ENCODE measurements around the gene PARD3.

PARD3 gene

DNA sequence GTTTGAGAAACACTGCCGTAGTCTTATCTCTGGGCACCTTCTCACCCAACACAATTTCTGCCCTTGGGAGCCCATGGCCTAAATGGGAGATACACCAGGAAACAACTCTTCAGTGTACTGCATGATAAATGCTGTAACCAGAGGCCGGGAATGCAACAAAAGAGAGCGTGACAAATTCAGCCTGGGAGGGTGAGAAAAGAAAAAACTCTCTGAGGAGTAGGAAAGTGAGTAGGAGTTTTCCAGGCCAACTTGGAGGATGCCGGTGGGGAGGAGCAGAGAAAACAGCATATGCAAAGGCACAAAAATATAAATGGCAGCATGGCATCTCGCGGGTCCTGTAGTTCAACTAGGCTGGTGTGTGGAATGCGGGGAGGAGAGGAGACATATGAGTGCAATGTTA, 624.5 kb downstream of the PARD3 start:
- Histone ChIP-seq H2AFZ (ENCODE audit: low read depth) (no peak overlapping the region), H3K4me3 (IDR thresholded peaks at IDR 0.05; ENCODE audit: insufficient read depth, low read depth, low read length) (no peak overlapping the region), H3K27me3 (ENCODE audit: insufficient read depth, low read depth) (no peaks in the 10 kb centered on the region), H3K79me2 (ENCODE audit: insufficient read depth, low read depth) (no peaks in the 10 kb centered on the region), H3K9ac (no peak overlapping the region), H3K36me3 (ENCODE audit: insufficient read depth) (no peaks in the 10 kb centered on the region), H3K4me1 (ENCODE audit: low read depth, poor library complexity, severe bottlenecking) (no peaks in the 10 kb centered on the region), H3K27ac (no peak overlapping the region), H3K4me2 (no peak overlapping the region), H4K20me1 (ENCODE audit: insufficient read depth) (no peaks in the 10 kb centered on the region)
- TF ChIP-seq, protein P1, sequence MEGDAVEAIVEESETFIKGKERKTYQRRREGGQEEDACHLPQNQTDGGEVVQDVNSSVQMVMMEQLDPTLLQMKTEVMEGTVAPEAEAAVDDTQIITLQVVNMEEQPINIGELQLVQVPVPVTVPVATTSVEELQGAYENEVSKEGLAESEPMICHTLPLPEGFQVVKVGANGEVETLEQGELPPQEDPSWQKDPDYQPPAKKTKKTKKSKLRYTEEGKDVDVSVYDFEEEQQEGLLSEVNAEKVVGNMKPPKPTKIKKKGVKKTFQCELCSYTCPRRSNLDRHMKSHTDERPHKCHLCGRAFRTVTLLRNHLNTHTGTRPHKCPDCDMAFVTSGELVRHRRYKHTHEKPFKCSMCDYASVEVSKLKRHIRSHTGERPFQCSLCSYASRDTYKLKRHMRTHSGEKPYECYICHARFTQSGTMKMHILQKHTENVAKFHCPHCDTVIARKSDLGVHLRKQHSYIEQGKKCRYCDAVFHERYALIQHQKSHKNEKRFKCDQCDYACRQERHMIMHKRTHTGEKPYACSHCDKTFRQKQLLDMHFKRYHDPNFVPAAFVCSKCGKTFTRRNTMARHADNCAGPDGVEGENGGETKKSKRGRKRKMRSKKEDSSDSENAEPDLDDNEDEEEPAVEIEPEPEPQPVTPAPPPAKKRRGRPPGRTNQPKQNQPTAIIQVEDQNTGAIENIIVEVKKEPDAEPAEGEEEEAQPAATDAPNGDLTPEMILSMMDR (conservative IDR thresholded peaks at IDR 0.05; ENCODE audit: low read depth, low read length): no peak

DNA sequence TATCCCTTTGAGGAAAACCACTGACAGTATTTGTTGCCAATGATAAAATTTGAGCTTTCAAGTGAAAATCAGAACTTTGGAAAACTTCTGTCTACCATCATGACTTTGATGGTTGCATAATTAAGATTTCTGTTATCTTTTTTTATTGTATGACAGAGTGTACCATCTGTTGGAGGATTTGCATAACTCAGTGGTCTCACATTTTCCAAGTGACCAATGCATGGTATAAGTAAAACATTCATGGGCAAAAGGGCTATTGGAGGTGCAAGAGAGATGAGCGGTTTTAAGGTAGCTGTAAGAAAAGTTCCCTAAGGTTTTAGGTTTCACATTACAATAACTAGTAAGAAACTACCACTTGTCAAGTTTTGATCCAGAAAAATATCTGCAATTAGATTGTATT, 625.3 kb downstream of the PARD3 start:
- TF ChIP-seq, protein P1 (conservative IDR thresholded peaks at IDR 0.05; ENCODE audit: low read depth, low read length): no peak
- H3K4me1 ChIP-seq (ENCODE audit: low read depth, poor library complexity, severe bottlenecking): no peaks in the 10 kb centered on the region
- H3K36me3 ChIP-seq (ENCODE audit: insufficient read depth): no peaks in the 10 kb centered on the region
- no peak overlapping the region for H3K27ac ChIP-seq
- no peak overlapping the region for H2AFZ ChIP-seq (ENCODE audit: low read depth)
- H3K27me3 ChIP-seq (ENCODE audit: insufficient read depth, low read depth): no peaks in the 10 kb centered on the region
- no peaks in the 10 kb centered on the region for H4K20me1 ChIP-seq (ENCODE audit: insufficient read depth)
- no peaks in the 10 kb centered on the region for H3K79me2 ChIP-seq (ENCODE audit: insufficient read depth, low read depth)
- no peak overlapping the region for H3K4me3 ChIP-seq (IDR thresholded peaks at IDR 0.05; ENCODE audit: insufficient read depth, low read depth, low read length)
- H3K4me2 ChIP-seq: no peak overlapping the region
- no peak overlapping the region for H3K9ac ChIP-seq

DNA sequence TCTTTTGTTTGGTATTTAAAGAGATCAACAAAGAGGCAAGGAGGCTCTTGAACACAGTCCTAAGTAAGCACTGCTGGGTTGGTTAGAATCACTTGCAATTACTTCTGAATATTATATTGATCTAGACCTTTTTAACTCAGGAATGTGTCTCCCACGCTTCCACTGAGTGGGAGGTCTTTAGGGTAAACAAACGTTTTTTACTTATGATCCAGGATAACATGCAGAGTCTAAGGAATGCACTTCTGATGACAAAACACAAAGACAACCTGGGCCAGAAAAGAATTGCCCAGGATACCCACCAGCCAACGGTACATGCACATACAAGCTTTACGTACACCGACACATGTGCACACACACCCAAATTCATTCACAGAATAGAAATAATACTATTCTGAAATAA, 626.9 kb downstream of the PARD3 start:
- Histone ChIP-seq H3K36me3 (ENCODE audit: insufficient read depth) (no peaks in the 10 kb centered on the region), H3K27me3 (ENCODE audit: insufficient read depth, low read depth) (no peaks in the 10 kb centered on the region), H3K9ac (no peak overlapping the region), H3K27ac (no peak overlapping the region), H4K20me1 (ENCODE audit: insufficient read depth) (no peaks in the 10 kb centered on the region), H2AFZ (ENCODE audit: low read depth) (no peak overlapping the region), H3K4me1 (ENCODE audit: low read depth, poor library complexity, severe bottlenecking) (no peaks in the 10 kb centered on the region), H3K79me2 (ENCODE audit: insufficient read depth, low read depth) (no peaks in the 10 kb centered on the region), H3K4me3 (IDR thresholded peaks at IDR 0.05; ENCODE audit: insufficient read depth, low read depth, low read length) (no peak overlapping the region), H3K4me2 (no peak overlapping the region)
- TF ChIP-seq, protein P1 (conservative IDR thresholded peaks at IDR 0.05; ENCODE audit: low read depth, low read length): no peak

DNA sequence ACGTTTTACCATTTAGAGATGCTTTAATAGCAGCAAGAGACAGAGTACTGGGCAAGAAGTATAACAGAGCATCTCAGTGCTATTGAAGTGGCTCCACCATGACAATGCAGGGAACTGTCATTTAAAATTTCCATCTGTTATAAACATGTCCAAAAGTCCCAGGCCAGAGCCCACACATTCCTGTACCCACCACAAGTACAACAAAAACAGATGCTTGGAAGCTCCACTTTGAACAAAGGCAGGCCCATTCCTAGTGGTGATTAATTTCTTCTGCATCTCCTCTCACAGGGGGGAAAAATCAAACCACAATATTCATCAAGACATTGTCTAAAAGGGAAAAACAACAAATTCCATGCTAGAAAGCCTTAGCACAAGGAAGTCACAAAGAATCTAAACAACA, 627.9 kb downstream of the PARD3 start:
- H3K4me3 ChIP-seq (IDR thresholded peaks at IDR 0.05; ENCODE audit: insufficient read depth, low read depth, low read length): no peak overlapping the region
- TF ChIP-seq, protein P1 (conservative IDR thresholded peaks at IDR 0.05; ENCODE audit: low read depth, low read length): no peak
- no peaks in the 10 kb centered on the region for H3K79me2 ChIP-seq (ENCODE audit: insufficient read depth, low read depth)
- no peaks in the 10 kb centered on the region for H3K36me3 ChIP-seq (ENCODE audit: insufficient read depth)
- H3K27ac ChIP-seq: no peak overlapping the region
- no peaks in the 10 kb centered on the region for H3K27me3 ChIP-seq (ENCODE audit: insufficient read depth, low read depth)
- no peak overlapping the region for H2AFZ ChIP-seq (ENCODE audit: low read depth)
- H3K9ac ChIP-seq: no peak overlapping the region
- no peaks in the 10 kb centered on the region for H3K4me1 ChIP-seq (ENCODE audit: low read depth, poor library complexity, severe bottlenecking)
- H3K4me2 ChIP-seq: no peak overlapping the region
- H4K20me1 ChIP-seq (ENCODE audit: insufficient read depth): no peaks in the 10 kb centered on the region

Data from KMS-11 (cell line).